Measurements from ENCODE around the gene SPEG. TPM values are rescaled to one million over a fixed set of nuclear protein-coding genes. Genes with fewer than 3 reads are reported as not detected.

SPEG gene
- total and polyA plus RNA-seq, 2 donors (not counting 3 experiments of a cell fraction or from before 2014, with no cell fraction given), result 0.84 to 3.5 TPM

DNA sequence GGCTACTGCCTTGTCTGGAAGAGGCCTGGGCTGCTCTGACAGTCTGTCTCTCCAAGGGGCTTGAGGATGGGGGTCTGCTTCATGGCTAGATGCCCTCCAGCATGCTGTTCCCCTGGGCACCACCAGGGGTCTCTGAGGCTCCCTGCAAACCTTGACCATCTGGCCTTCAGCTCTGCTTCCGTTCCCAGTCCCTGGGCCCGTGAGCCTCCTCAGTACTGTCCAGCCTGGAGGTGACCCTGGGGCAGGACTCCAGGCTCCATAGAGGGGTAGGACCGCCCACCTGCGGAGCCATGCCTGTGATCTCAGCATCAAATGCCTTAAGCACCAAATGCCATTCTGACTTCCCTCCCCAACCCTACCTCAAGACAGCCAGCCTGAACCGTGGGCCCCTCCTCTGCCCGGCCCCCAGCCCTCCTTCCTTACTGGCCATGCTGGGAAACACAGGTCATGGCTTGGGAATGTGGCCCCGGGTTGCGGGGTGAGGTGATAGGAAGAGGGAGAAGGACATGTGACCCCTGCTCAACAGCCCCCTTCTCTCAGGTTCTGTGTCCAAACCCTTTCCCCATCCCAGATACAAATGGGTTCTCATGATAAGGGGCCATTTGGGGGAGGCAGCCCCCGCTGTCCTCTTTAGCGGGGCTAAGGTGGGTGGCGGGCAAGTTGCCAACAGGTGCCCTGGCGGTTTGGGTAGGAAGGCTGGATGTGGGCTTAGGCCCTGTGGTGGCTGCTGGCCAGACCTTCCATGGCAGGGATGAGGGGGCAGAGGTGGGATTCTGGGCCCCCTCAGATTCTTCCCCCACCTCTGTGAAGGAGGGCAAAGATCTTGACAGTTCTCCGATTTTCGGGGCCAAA, 25.0 kb downstream of the SPEG start:
- TF ChIP-seq MAX (IDR thresholded peaks at IDR 0.05; ENCODE audit: insufficient read depth, insufficient read length), result no peak
- TF ChIP-seq FOS (IDR thresholded peaks at IDR 0.05; ENCODE audit: borderline replicate concordance, insufficient read depth, low read length), result no peak
- TF ChIP-seq EZH2 (IDR thresholded peaks at IDR 0.05; ENCODE audit: borderline replicate concordance, low read depth, low read length, severe bottlenecking), result no peak
- TF ChIP-seq, protein P1, sequence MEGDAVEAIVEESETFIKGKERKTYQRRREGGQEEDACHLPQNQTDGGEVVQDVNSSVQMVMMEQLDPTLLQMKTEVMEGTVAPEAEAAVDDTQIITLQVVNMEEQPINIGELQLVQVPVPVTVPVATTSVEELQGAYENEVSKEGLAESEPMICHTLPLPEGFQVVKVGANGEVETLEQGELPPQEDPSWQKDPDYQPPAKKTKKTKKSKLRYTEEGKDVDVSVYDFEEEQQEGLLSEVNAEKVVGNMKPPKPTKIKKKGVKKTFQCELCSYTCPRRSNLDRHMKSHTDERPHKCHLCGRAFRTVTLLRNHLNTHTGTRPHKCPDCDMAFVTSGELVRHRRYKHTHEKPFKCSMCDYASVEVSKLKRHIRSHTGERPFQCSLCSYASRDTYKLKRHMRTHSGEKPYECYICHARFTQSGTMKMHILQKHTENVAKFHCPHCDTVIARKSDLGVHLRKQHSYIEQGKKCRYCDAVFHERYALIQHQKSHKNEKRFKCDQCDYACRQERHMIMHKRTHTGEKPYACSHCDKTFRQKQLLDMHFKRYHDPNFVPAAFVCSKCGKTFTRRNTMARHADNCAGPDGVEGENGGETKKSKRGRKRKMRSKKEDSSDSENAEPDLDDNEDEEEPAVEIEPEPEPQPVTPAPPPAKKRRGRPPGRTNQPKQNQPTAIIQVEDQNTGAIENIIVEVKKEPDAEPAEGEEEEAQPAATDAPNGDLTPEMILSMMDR (IDR thresholded peaks at IDR 0.05; ENCODE audit: extremely low read depth in 1 of 2, insufficient read depth in 1 of 2, low read depth in 1 of 2, low read length in 2 of 2), result peak; percentile 79 to 95
- no peak for TF ChIP-seq POLR2A (IDR thresholded peaks at IDR 0.05; ENCODE audit: low read depth, low read length)
- no peak for TF ChIP-seq JUN (IDR thresholded peaks at IDR 0.05; ENCODE audit: borderline replicate concordance, insufficient read depth, insufficient read length, low read depth)
- no peak for TF ChIP-seq GATA2 (IDR thresholded peaks at IDR 0.05; ENCODE audit: insufficient read depth, insufficient read length, low read depth, low read length)
- no peak for TF ChIP-seq POLR2AphosphoS5 (IDR thresholded peaks at IDR 0.05; ENCODE audit: insufficient read depth, low read depth, low read length)
- no peak for TF ChIP-seq MYC (IDR thresholded peaks at IDR 0.05; ENCODE audit: low read depth, low read length)
- FAIRE-seq (peak; percentile 79), DNase-seq (ENCODE audit: low read depth, low spot score) (peak; percentile 38)
- no peaks in the 10 kb centered on the region for H3K79me2 ChIP-seq (ENCODE audit: control insufficient read depth, insufficient read depth, low read length)
- no peak overlapping the region for H2AFZ ChIP-seq (ENCODE audit: low read depth, low read length)
- no peak overlapping the region for H3K4me3 ChIP-seq (replicated peaks in 1 of 3; ENCODE audit: insufficient read depth in 1 of 3, low read depth in 1 of 3, low read length in 3 of 3)
- no peaks in the 10 kb centered on the region for H3K4me1 ChIP-seq (ENCODE audit: control insufficient read depth, extremely low read depth, insufficient read depth, low read length)
- no peaks in the 10 kb centered on the region for H3K9me1 ChIP-seq (replicated peaks; ENCODE audit: control insufficient read depth, extremely low read depth, insufficient read depth, low read length)
- no peak overlapping the region for H3K27ac ChIP-seq (ENCODE audit: insufficient read depth, low read depth, low read length)
- POLR2A ChIA-PET, result no interaction called here
- H3K4me2 ChIP-seq (ENCODE audit: insufficient read depth, low read length), result no peak overlapping the region
- dilution Hi-C loops (cut with MboI; ENCODE audit: extremely low pct_ligation_motif_present, low sequenced_read_pairs) (no loop called here), intact Hi-C loops (cut with micrococcal nuclease) (loop anchor here (1.0 to 2.0 kb wide), 3 partner anchors 17 to 71 kb away; no protein-coding TSS in a partner anchor)
- no peaks in the 10 kb centered on the region for H3K36me3 ChIP-seq (ENCODE audit: control insufficient read depth in 2 of 2, extremely low read depth in 1 of 2, insufficient read depth in 2 of 2, low read length in 2 of 2)
- no TSS peak for BruUV-seq (replicated peaks)
- CTCF ChIA-PET, result interaction anchor here (0.6 to 8.2 kb wide), 30 partner anchors 9 to 230 kb away, joined by 3 to 181 read pairs (median 5); partner anchors contain the start of genes CHPF, SPEG and TMEM198
- no peaks in the 10 kb centered on the region for H4K20me1 ChIP-seq (replicated peaks; ENCODE audit: control insufficient read depth, extremely low read depth, insufficient read depth, low read length)
- H3K9me3 ChIP-seq (replicated peaks; ENCODE audit: control insufficient read depth, insufficient read depth, low read length), result no peaks in the 10 kb centered on the region
- H3K27me3 ChIP-seq (ENCODE audit: control insufficient read depth in 2 of 2, insufficient read depth in 2 of 2, low read length in 2 of 2), result no peaks in the 10 kb centered on the region
- H3K9ac ChIP-seq (replicated peaks; ENCODE audit: extremely low read depth, insufficient read depth, low read length), result no peak overlapping the region
